Stimulated activated naive CD8-positive, alpha-beta T cell treated with anti-CD3 and anti-CD28 coated beads, Interleukin-15, Interleukin-2, amounts not matched to agents 100 ng/mL and 50 ng/mL, for 24 hours (primary cell): ENCODE results near the gene DCUN1D1.
A peak's percentile ranks its signal among the peaks of the same experiment; 100 is the strongest.

Source experiments
- H3K27ac Mint-ChIP-seq: one replicate; pipeline ENCODE4 v1.8.0; 2021; ENCODE audit warnings: mild to moderate bottlenecking, mixed read lengths
- H3K27me3 Mint-ChIP-seq: one replicate; pipeline ENCODE4 v1.8.0; 2021; ENCODE audit warnings: mixed read lengths
- H3K36me3 Mint-ChIP-seq: one replicate; pipeline ENCODE4 v1.8.0; 2021; ENCODE audit warnings: low read depth, mixed read lengths
- H3K4me1 Mint-ChIP-seq: one replicate; pipeline ENCODE4 v1.8.0; 2021; ENCODE audit warnings: low read depth, mixed read lengths
- H3K4me3 Mint-ChIP-seq: one replicate; pipeline ENCODE4 v1.8.0; 2021; ENCODE audit warnings: mild to moderate bottlenecking, mixed read lengths
- H3K9me3 Mint-ChIP-seq: one replicate; pipeline ENCODE4 v1.8.0; 2021; ENCODE audit warnings: mixed read lengths

DCUN1D1 gene

DNA sequence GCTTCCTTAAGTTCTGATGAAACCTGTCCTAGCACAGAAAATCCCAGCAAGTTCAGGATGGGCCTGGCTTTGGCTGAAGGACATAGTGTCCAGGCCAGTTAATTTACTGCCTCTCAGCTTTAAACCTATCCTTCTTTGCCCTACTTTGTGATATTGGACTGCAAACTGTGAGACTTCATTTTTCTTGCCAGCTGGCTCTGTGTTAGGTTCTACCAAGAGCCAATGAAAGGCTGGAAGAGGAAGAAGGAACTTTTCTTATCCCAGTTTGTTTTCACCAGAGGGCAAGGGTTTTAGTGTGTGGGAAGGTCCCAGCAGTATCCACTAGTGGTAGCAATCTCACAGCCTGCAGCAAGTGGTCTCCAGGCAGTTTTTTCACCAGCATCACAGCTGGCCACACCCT is 18.2 kb downstream of the DCUN1D1 start:
- H3K27me3 Mint-ChIP-seq: no peaks in the 10 kb centered on the region
- peaks cover 26% of the 10 kb centered on the region for H3K4me1 Mint-ChIP-seq
- H3K4me3 Mint-ChIP-seq: no peak overlapping the region
- no peaks in the 10 kb centered on the region for H3K9me3 Mint-ChIP-seq
- H3K27ac Mint-ChIP-seq: no peak overlapping the region
- peaks cover 41% of the 10 kb centered on the region for H3K36me3 Mint-ChIP-seq

DNA sequence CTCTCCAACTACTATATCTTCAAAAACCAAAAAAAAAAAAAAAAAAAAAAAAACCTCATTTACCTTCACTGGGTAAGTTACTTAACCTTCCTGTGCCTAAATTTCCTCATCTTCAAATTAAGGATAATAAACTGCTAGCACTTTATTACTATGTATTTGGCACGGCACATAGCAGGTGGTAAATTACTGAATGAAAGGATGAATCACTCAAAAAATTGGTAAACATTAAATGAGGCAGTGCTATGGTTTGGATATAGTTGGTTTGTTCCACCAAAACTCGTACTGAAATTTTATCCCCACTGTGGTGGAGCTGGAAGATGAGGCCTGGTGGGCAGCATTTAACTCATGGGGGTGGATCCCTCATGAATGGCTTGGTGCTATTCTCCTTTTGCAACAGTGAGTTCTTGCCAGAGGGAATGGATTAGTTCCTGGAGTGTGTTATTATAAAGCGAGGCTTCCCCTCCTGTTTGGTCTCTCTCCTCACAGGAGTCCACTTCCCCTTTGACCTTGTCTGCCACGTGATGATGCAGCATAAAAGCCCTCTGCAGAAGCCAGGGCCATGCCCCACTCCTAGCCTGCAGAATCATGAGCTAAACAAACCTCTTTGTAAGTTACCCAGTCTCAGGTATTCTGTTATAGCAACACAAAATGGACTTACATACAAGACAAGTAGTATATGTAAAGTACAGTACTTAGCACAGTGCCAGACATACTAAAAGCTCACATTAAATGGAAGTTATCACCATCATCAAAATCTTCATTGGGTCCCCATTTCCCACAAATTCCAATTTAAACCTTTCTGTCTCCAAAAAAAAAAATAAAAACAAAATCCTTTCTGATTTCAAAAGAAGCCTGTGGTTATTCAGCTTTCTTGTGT is 20.6 kb downstream of the DCUN1D1 start:
- peak overlapping the region; percentile 21 for H3K27ac Mint-ChIP-seq
- H3K27me3 Mint-ChIP-seq: no peaks in the 10 kb centered on the region

DNA sequence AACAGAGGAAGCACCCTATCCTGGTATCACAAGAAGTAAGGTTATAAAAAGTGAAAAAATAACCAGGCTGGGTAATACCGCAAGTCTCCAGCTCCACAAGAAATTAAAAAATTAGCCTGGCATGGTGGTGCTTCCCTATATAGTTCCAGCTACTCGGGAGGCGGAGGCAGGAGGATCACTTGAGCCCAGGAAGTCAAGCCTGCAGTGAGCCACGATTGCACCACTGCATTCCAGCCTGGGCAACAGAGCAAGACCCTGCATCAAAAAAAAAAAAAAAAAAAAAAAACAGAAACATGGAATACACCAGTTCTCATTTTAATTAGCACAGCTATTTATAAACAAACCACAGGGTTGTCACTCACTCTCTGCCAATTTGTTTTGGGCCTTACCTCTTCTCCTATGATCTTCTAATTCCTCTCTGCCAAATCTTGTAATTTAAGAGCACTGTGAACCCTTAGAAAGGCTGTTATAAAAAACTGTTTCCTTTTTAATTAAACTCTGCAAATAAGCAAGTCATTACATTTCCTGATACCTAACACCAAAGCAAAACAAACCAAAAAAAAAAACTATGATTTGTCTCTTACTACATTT is 22.6 kb downstream of the DCUN1D1 start:
- peaks cover 50% of the 10 kb centered on the region for H3K36me3 Mint-ChIP-seq
- no peaks in the 10 kb centered on the region for H3K27me3 Mint-ChIP-seq
- no peak overlapping the region for H3K4me3 Mint-ChIP-seq
- peaks cover 7% of the 10 kb centered on the region for H3K4me1 Mint-ChIP-seq
- no peak overlapping the region for H3K27ac Mint-ChIP-seq
- H3K9me3 Mint-ChIP-seq: no peaks in the 10 kb centered on the region

More for the DNA sequence above, 20.6 kb downstream of the DCUN1D1 start:
- Mint-ChIP-seq H3K36me3 (peaks cover 50% of the 10 kb centered on the region), H3K4me1 (peaks cover 11% of the 10 kb centered on the region), H3K9me3 (no peaks in the 10 kb centered on the region), H3K4me3 (no peak overlapping the region)

- H3K27ac Mint-ChIP-seq: no peak overlapping the region
- H3K9me3 Mint-ChIP-seq: no peaks in the 10 kb centered on the region
- no peaks in the 10 kb centered on the region for H3K27me3 Mint-ChIP-seq
- peaks cover 7% of the 10 kb centered on the region for H3K4me1 Mint-ChIP-seq
- no peak overlapping the region for H3K4me3 Mint-ChIP-seq
- peaks cover 49% of the 10 kb centered on the region for H3K36me3 Mint-ChIP-seq
Observed at GRCh38 chr3:182957226-182957625, 23.1 kb downstream of the DCUN1D1 start.

- Mint-ChIP-seq H3K36me3 (peaks cover 50% of the 10 kb centered on the region), H3K9me3 (no peaks in the 10 kb centered on the region), H3K4me3 (no peak overlapping the region), H3K4me1 (peaks cover 3% of the 10 kb centered on the region), H3K27ac (no peak overlapping the region), H3K27me3 (no peaks in the 10 kb centered on the region)
Observed at GRCh38 chr3:182954553-182955235, 25.6 kb downstream of the DCUN1D1 start.

DNA sequence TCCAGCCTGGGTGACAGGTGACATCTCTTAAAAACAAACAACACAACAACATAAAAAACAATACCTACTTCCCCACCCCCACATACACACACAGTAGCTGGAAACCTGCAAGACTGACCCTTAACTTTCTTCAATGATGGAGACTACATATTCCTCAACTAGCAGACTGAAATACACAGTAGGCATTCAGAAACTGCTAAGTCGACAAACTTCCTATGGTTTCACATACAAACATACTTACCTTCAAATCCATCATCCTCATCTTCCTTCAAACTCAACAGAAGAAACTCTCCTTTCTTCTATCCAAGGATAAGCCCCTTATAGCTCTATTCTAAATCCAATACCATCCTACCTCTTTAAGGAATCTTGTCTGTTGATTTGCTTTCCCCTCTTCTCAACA is 30.6 kb downstream of the DCUN1D1 start:
- no peaks in the 10 kb centered on the region for H3K9me3 Mint-ChIP-seq
- H3K4me1 Mint-ChIP-seq: no peaks in the 10 kb centered on the region
- H3K27me3 Mint-ChIP-seq: no peaks in the 10 kb centered on the region
- peaks cover 66% of the 10 kb centered on the region for H3K36me3 Mint-ChIP-seq
- H3K4me3 Mint-ChIP-seq: no peak overlapping the region
- H3K27ac Mint-ChIP-seq: no peak overlapping the region

DNA sequence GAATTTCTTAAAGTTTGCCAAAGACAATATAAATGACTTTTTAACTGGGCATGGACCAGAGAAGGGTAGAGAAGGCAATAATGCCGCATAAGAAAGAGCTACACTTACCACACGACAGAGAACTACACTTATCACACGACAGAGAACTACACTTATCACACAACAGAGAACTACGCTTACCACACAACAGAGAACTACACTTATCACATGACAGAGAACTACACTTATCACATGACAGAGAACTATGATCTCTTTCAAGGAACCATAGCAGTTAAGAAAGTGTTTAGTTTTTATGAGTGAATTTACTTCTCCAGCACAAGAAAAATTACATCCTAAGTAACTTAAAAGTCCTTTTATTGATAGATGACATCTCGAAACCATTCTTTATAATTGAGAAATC is 32.0 kb downstream of the DCUN1D1 start:
- no peaks in the 10 kb centered on the region for H3K9me3 Mint-ChIP-seq
- no peak overlapping the region for H3K4me3 Mint-ChIP-seq
- no peak overlapping the region for H3K27ac Mint-ChIP-seq
- no peaks in the 10 kb centered on the region for H3K4me1 Mint-ChIP-seq
- H3K36me3 Mint-ChIP-seq: peaks cover 64% of the 10 kb centered on the region
- H3K27me3 Mint-ChIP-seq: no peaks in the 10 kb centered on the region

DNA sequence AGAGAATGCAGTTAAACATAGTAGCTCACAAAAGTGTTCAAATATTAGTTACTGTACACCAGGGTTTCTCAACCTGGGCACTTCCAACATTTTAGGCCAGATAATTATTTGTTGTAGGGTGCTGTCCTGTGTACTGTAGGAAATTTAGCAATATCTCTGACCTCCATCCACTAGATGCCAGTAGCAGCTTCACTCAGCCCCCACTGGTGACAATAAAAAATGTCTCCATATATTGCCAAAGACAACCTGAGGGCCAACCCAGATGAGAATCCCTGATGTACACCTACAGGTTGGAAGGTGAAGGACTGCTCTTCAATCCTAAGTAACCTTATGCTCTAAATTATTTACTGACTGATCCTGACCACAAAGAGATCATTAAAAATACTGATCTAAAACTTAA is 32.5 kb downstream of the DCUN1D1 start:
- Mint-ChIP-seq H3K36me3 (peaks cover 62% of the 10 kb centered on the region), H3K4me3 (no peak overlapping the region), H3K9me3 (no peaks in the 10 kb centered on the region), H3K27me3 (no peaks in the 10 kb centered on the region), H3K4me1 (no peaks in the 10 kb centered on the region), H3K27ac (no peak overlapping the region)

GRCh38 chr3:182941719-182942118 is 38.6 kb downstream of the DCUN1D1 start:
- no peak overlapping the region for H3K4me3 Mint-ChIP-seq
- peaks cover 27% of the 10 kb centered on the region for H3K4me1 Mint-ChIP-seq
- H3K9me3 Mint-ChIP-seq: no peaks in the 10 kb centered on the region
- no peak overlapping the region for H3K27ac Mint-ChIP-seq
- H3K27me3 Mint-ChIP-seq: no peaks in the 10 kb centered on the region
- peaks cover 30% of the 10 kb centered on the region for H3K36me3 Mint-ChIP-seq

GRCh38 chr3:182940266-182940808 is 40.0 kb downstream of the DCUN1D1 start:
- Mint-ChIP-seq H3K9me3 (no peaks in the 10 kb centered on the region), H3K27ac (peak overlapping the region; percentile 66), H3K27me3 (no peaks in the 10 kb centered on the region), H3K36me3 (peaks cover 17% of the 10 kb centered on the region), H3K4me3 (no peak overlapping the region), H3K4me1 (peaks cover 29% of the 10 kb centered on the region)

- Mint-ChIP-seq H3K4me3 (no peak overlapping the region), H3K36me3 (peaks cover 6% of the 10 kb centered on the region), H3K27ac (no peak overlapping the region), H3K9me3 (no peaks in the 10 kb centered on the region), H3K27me3 (no peaks in the 10 kb centered on the region), H3K4me1 (peaks cover 32% of the 10 kb centered on the region)
Observed at GRCh38 chr3:182937293-182938051, 42.9 kb downstream of the DCUN1D1 start.

DNA sequence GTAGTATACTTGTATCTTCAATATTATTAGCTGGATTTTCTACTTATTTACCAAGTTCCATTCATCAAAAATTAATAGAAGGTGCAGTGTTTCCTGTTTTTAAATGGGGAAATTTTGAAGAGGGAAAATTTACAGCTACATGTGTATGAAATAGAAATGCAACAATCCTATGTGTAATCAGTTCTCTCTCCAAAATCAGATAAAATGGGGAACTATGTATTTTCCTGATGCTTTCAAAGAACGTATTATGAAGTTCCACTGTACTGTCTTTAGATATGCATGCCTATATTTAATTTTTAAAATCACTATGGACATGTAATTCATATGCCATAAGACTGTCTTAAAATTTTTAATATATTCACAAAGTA is 43.4 kb downstream of the DCUN1D1 start:
- H3K4me1 Mint-ChIP-seq: peaks cover 32% of the 10 kb centered on the region
- H3K36me3 Mint-ChIP-seq: peaks cover 10% of the 10 kb centered on the region
- H3K4me3 Mint-ChIP-seq: no peak overlapping the region
- H3K27ac Mint-ChIP-seq: no peak overlapping the region
- no peaks in the 10 kb centered on the region for H3K27me3 Mint-ChIP-seq
- H3K9me3 Mint-ChIP-seq: peaks cover 4% of the 10 kb centered on the region

GRCh38 chr3:182936239-182936917 is 44.0 kb downstream of the DCUN1D1 start:
- peaks cover 4% of the 10 kb centered on the region for H3K9me3 Mint-ChIP-seq
- H3K4me1 Mint-ChIP-seq: peaks cover 32% of the 10 kb centered on the region
- no peak overlapping the region for H3K4me3 Mint-ChIP-seq
- no peaks in the 10 kb centered on the region for H3K27me3 Mint-ChIP-seq
- H3K36me3 Mint-ChIP-seq: peaks cover 14% of the 10 kb centered on the region
- H3K27ac Mint-ChIP-seq: no peak overlapping the region

- peaks cover 17% of the 10 kb centered on the region for H3K36me3 Mint-ChIP-seq
- peaks cover 4% of the 10 kb centered on the region for H3K9me3 Mint-ChIP-seq
- H3K27ac Mint-ChIP-seq: no peak overlapping the region
- H3K4me1 Mint-ChIP-seq: peaks cover 29% of the 10 kb centered on the region
- no peaks in the 10 kb centered on the region for H3K27me3 Mint-ChIP-seq
- H3K4me3 Mint-ChIP-seq: no peak overlapping the region
Observed at GRCh38 chr3:182935803-182936202, 44.5 kb downstream of the DCUN1D1 start.
